ENCODE data around the gene TRAM2.

TRAM2 gene

GRCh38 chr6:52533491-52533890, 43.4 kb downstream of the TRAM2 start:
- H3K79me2 ChIP-seq (ENCODE audit: low read length) = peaks cover 25% of the 10 kb centered on the region
- H3K36me3 ChIP-seq (replicated peaks; ENCODE audit: low read depth, low read length) = peaks cover 15% of the 10 kb centered on the region
- TF ChIP-seq, protein P1, sequence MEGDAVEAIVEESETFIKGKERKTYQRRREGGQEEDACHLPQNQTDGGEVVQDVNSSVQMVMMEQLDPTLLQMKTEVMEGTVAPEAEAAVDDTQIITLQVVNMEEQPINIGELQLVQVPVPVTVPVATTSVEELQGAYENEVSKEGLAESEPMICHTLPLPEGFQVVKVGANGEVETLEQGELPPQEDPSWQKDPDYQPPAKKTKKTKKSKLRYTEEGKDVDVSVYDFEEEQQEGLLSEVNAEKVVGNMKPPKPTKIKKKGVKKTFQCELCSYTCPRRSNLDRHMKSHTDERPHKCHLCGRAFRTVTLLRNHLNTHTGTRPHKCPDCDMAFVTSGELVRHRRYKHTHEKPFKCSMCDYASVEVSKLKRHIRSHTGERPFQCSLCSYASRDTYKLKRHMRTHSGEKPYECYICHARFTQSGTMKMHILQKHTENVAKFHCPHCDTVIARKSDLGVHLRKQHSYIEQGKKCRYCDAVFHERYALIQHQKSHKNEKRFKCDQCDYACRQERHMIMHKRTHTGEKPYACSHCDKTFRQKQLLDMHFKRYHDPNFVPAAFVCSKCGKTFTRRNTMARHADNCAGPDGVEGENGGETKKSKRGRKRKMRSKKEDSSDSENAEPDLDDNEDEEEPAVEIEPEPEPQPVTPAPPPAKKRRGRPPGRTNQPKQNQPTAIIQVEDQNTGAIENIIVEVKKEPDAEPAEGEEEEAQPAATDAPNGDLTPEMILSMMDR (IDR thresholded peaks at IDR 0.05; ENCODE audit: low read depth, low read length) = no peak
- TF ChIP-seq EZH2phosphoT487 (IDR thresholded peaks at IDR 0.05; ENCODE audit: low read depth) = no peak
- no peak overlapping the region for H3K9ac ChIP-seq (ENCODE audit: low read length)
- H4K20me1 ChIP-seq (ENCODE audit: insufficient read depth, low read length) = no peaks in the 10 kb centered on the region
- no peak overlapping the region for H3K27ac ChIP-seq (ENCODE audit: low read length)
- no peaks in the 10 kb centered on the region for H3K27me3 ChIP-seq (ENCODE audit: low read depth, low read length)
- H3K4me2 ChIP-seq (ENCODE audit: low read length) = no peak overlapping the region
- no peak overlapping the region for H3K4me3 ChIP-seq (ENCODE audit: low read length)
- H3K4me1 ChIP-seq (ENCODE audit: low read length) = peaks cover 45% of the 10 kb centered on the region
- H2AFZ ChIP-seq (ENCODE audit: low read depth, low read length) = no peak overlapping the region
- H3K9me3 ChIP-seq (ENCODE audit: insufficient read depth, low read length) = no peaks in the 10 kb centered on the region

DNA sequence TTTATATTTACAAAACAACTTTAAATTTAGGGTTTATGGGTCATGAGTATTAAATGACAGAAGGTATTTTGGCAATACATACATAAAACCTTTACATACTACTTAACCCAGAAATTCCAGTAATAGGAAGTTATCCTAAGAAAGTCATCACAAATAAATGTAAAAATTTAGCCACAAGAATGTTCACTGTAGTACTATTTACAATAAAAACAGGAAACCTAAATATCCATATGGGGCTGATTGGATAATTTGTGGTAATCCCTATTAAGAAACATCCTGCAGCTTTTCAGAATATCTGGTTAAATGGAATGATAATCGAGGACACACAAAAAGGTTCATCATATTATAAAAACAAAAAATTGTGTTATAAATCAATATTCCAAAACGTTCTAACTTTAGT, 44.4 kb downstream of the TRAM2 start:
- no peak overlapping the region for H3K4me2 ChIP-seq (ENCODE audit: low read length)
- no peaks in the 10 kb centered on the region for H3K27me3 ChIP-seq (ENCODE audit: low read depth, low read length)
- TF ChIP-seq, protein P1 (IDR thresholded peaks at IDR 0.05; ENCODE audit: low read depth, low read length) = no peak
- TF ChIP-seq EZH2phosphoT487 (IDR thresholded peaks at IDR 0.05; ENCODE audit: low read depth) = no peak
- peaks cover 34% of the 10 kb centered on the region for H3K4me1 ChIP-seq (ENCODE audit: low read length)
- no peak overlapping the region for H3K4me3 ChIP-seq (ENCODE audit: low read length)
- no peak overlapping the region for H3K27ac ChIP-seq (ENCODE audit: low read length)
- no peaks in the 10 kb centered on the region for H4K20me1 ChIP-seq (ENCODE audit: insufficient read depth, low read length)
- no peak overlapping the region for H2AFZ ChIP-seq (ENCODE audit: low read depth, low read length)
- H3K36me3 ChIP-seq (replicated peaks; ENCODE audit: low read depth, low read length) = peaks cover 18% of the 10 kb centered on the region
- no peaks in the 10 kb centered on the region for H3K9me3 ChIP-seq (ENCODE audit: insufficient read depth, low read length)
- no peak overlapping the region for H3K9ac ChIP-seq (ENCODE audit: low read length)
- peaks cover 14% of the 10 kb centered on the region for H3K79me2 ChIP-seq (ENCODE audit: low read length)

- Histone ChIP-seq H3K27me3 (ENCODE audit: low read depth, low read length) (no peaks in the 10 kb centered on the region), H3K4me3 (ENCODE audit: low read length) (no peak overlapping the region), H4K20me1 (ENCODE audit: insufficient read depth, low read length) (no peaks in the 10 kb centered on the region), H2AFZ (ENCODE audit: low read depth, low read length) (no peak overlapping the region), H3K4me1 (ENCODE audit: low read length) (peaks cover 28% of the 10 kb centered on the region), H3K9me3 (ENCODE audit: insufficient read depth, low read length) (no peaks in the 10 kb centered on the region), H3K9ac (ENCODE audit: low read length) (no peak overlapping the region), H3K36me3 (replicated peaks; ENCODE audit: low read depth, low read length) (peaks cover 18% of the 10 kb centered on the region), H3K79me2 (ENCODE audit: low read length) (peaks cover 9% of the 10 kb centered on the region), H3K27ac (ENCODE audit: low read length) (no peak overlapping the region), H3K4me2 (ENCODE audit: low read length) (no peak overlapping the region)
- TF ChIP-seq, protein P1 (IDR thresholded peaks at IDR 0.05; ENCODE audit: low read depth, low read length) = no peak
- TF ChIP-seq EZH2phosphoT487 (IDR thresholded peaks at IDR 0.05; ENCODE audit: low read depth) = no peak
Observed at GRCh38 chr6:52531834-52532233, 45.0 kb downstream of the TRAM2 start.

DNA sequence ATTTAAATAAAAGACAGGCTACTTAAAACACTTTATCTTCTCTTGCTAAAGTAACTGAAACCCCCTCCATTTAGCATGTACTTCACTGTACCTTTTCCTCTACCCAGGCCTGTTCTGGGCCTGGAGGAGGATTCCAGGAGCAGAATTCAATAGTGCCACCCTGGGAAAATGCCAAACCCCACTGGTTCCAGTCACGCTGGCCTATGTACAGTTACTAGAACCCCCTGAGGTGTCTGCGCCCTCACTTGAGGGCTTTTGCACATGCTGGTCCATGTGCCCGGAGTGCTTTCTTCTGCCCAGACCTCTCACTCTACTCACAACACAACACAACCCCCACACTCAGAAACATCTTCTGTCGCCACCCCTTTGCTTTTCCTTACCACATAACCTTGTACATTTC, 45.5 kb downstream of the TRAM2 start:
- H3K9ac ChIP-seq (ENCODE audit: low read length) = no peak overlapping the region
- no peak for TF ChIP-seq EZH2phosphoT487 (IDR thresholded peaks at IDR 0.05; ENCODE audit: low read depth)
- TF ChIP-seq, protein P1 (IDR thresholded peaks at IDR 0.05; ENCODE audit: low read depth, low read length) = no peak
- no peaks in the 10 kb centered on the region for H3K27me3 ChIP-seq (ENCODE audit: low read depth, low read length)
- no peak overlapping the region for H3K4me3 ChIP-seq (ENCODE audit: low read length)
- no peaks in the 10 kb centered on the region for H4K20me1 ChIP-seq (ENCODE audit: insufficient read depth, low read length)
- H3K4me2 ChIP-seq (ENCODE audit: low read length) = no peak overlapping the region
- peaks cover 24% of the 10 kb centered on the region for H3K4me1 ChIP-seq (ENCODE audit: low read length)
- peaks cover 18% of the 10 kb centered on the region for H3K36me3 ChIP-seq (replicated peaks; ENCODE audit: low read depth, low read length)
- no peak overlapping the region for H3K27ac ChIP-seq (ENCODE audit: low read length)
- H2AFZ ChIP-seq (ENCODE audit: low read depth, low read length) = no peak overlapping the region
- peaks cover 4% of the 10 kb centered on the region for H3K79me2 ChIP-seq (ENCODE audit: low read length)
- H3K9me3 ChIP-seq (ENCODE audit: insufficient read depth, low read length) = no peaks in the 10 kb centered on the region

Data from OCI-LY3 (cell line).